Adipose tissue (tissue), 3 donors: ENCODE results near the gene SOCS3. TPM values are rescaled to one million over a fixed set of nuclear protein-coding genes. Genes with fewer than 3 reads are reported as not detected.
"Not testable (repeated sequence)": the region's sequence is repeated elsewhere in the genome, so short reads cannot be mapped to it uniquely, and the experiment has no call there.

ENCODE experiments used
- H3K27ac ChIP-seq: one replicate; pipeline ENCODE4 v1.5.1; 2013; ENCODE audit warnings: low read depth, low read length
- WGBS, 3 donors: extraction: QIAGEN DNeasy Blood & Tissue Kit; methylation state at CpG; one replicate each; pipeline ENCODE4 v1.1.7; 2013; 5-methylcytosine and 5-hydroxymethylcytosine counted together
- polyA plus RNA-seq, 3 donors: library from polyadenylated mRNA; stranded (reverse); fragments of 200-250 nt; gene quantifications; one replicate each; pipeline ENCODE4 v1.2.3, GENCODE V29; 2013
- donor health status: healthy with polysubstance abuse.
- donor health status: Bipolar disorder and iron deficiency.
- donor health status: healthy.

SOCS3 gene
- polyA plus RNA-seq, 3 donors: 33.1 to 1,268 (median 796) TPM

DNA sequence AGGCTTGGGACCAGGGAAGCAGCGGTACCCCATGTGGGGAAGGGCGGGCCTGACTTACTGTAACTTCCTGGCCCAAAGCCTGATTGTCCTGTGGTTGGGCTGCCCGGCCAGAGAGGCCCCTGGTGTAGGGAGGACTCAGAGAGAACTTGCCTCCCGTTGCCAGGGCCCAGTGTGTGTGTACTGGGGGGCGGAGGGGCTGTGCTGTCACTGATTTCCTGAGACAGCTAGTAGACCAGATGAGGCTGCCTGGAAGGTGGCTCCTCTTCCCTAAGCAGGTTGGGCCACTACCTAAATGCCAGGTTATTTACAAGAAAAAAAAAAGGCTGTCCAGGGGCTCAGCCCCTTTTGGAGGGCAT, 16.7 kb downstream of the SOCS3 start:
- WGBS, 3 donors: 4 to 35% (median 4%) methylated on average over 5 of the region's 5 CpGs
- peak overlapping the region; percentile 89 for H3K27ac ChIP-seq

DNA sequence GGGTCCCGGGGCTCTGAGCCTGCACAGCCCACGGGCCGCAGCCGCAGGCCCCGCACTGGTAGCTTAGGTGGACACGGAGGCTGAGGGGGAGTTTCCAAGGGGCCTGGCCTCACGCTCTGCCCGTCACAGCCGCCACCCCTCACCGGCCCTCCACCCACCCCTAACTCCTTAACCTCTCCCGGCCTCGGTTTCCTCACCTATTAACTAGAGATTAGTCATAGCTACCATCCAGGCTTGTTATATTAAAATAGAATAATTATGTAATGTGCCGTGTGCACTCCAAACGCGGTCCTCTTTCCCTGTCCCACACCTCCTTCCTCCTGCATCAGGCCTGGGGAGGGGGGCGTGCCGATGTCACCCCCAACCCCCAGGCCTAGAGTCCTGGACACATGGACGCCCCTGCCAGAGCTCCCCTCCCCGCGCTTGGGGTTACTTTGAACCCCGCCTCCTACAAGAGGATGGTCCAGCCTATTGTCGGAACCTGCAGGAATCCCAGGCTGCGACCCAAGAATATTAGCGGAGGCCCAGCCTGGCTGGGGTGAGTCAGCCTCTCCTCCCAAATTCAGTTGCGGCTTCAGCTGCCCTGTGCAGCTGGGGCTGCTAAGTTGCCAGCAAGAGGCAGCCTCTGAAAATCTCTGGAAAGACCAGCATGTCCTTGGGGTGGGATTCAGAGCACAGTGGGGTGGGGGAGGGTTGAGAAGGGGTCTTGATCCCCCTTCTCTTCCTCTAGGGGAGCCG, 17.3 kb downstream of the SOCS3 start:
- peak overlapping the region; percentile 89 for H3K27ac ChIP-seq
- 18 to 54% (median 21%) methylated on average over 26 of the region's 26 CpGs for WGBS, 3 donors

DNA sequence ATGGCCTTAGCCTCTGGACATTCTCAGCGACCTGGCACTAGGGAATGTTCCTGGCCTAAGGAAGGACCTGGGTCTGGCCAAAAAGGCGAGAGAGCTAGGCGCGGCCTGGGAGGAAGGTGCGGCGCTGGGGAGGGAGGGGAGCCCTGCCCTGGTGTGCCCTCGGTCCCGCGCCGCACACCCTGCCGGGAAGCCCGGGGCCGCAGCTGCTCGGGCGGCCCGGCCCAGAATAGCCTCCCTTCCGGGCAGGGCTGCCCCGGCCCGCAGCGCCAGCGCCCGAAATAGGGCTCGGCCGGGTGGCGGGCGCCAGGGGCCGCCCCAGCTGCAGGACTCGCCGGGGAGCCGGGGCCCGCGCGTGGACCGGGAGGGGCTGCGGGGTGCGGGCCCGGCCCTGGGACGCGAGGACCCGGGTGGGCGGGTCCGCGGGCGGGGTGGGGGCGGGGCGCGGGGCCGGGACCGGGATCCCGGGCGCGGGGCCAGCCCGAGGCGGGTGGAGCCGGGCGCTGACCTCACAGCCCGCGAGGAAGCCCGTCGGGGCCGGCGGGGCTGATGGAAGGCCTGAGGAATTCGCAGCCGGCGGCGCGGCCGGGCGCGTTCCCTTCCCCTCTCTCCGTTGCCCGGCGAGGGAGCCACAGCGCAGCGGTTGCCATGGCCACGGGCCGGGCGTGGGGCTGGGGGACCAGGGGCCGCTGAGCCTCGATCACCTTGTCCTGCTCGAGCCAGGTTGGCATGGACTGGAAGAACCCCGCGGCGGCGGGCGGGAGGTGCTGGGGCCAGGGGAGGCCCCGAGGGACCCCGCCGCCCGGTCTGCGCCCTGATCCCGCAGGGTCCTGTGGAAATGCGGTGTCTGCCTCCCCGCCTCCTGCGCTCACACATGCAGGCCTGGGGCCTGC, 18.1 kb downstream of the SOCS3 start:
- peak overlapping the region; percentile 89 for H3K27ac ChIP-seq
- 4 to 6% (median 4%) methylated on average over 49 to 91 of the region's 95 CpGs for WGBS, 3 donors

DNA sequence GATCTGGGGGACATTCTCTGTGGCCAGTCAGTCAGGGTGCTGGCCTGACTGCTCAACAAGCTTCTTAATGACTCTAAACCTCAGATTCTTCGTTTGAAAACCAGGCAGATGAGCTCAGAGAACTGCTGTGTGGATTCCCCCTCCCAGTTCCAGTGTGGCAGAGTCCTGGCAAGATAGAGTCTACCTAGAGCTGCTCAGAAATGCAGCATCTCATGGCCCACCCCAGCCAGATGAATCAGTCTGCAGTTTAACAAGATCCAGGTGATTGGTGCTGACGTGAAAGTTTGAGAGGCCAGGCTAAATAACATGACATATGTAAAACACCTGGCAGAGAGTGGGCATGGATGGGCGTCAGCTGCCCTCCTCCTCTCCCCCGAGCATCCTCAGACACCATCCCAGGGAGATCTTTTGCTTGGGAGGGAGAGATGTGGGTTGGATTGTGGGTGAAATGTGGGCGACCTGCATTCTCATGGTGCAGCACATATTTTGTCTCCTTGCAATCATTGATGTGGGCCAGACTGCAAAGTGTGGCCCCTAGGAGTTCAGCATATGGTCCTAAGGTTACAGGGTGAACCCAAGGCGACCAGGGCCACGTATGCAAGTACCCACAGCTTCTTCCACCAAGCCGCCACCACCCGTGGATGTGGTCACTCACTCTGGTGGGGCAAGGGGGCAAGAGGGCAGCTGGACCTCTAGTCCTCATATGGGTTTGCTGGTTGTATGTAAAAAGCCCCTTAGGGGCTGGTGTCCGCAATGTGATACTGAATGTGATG, 19.5 kb downstream of the SOCS3 start:
- WGBS, 3 donors: 81 to 87% (median 84%) methylated on average over 10 of the region's 10 CpGs
- H3K27ac ChIP-seq: no peak overlapping the region

DNA sequence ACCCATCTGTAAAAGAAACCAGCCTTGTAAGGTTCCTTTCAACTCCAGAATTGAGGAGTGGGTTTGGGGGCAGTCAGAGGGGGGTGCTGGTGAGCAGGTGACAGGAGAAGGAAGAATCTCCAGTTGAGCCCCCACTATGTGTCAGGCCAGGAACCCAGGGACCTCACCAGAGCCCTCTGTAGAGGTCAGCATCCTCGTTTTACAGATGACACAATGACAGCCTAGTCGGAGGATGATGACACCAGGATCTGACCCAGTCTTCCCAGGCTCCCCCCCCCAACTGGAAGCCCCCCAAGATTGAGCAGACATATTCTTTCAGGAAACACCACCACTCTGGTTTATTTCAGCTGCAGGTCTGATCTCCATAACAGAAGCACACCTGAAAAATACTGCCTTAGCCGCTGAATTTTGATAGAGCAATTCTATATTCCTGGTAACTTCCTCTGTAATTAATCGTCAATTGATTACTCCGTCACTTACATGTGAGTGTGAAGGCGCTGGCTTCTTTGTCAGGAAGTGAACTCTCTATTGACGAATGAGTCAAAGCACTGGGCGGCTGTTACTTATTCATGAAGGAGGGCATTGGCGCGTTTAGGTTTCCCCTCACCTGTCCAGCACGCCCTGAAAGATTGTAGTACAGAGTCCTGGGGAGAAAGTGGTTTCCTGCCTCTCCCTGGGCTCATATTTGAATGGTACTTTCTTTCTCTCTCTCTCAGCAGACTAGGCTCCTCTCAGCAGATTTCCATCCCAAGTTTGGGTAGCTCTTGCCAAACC, 21.2 kb downstream of the SOCS3 start:
- WGBS, 3 donors: 42 to 60% (median 55%) methylated on average over 11 of the region's 11 CpGs
- H3K27ac ChIP-seq: no peak overlapping the region

DNA sequence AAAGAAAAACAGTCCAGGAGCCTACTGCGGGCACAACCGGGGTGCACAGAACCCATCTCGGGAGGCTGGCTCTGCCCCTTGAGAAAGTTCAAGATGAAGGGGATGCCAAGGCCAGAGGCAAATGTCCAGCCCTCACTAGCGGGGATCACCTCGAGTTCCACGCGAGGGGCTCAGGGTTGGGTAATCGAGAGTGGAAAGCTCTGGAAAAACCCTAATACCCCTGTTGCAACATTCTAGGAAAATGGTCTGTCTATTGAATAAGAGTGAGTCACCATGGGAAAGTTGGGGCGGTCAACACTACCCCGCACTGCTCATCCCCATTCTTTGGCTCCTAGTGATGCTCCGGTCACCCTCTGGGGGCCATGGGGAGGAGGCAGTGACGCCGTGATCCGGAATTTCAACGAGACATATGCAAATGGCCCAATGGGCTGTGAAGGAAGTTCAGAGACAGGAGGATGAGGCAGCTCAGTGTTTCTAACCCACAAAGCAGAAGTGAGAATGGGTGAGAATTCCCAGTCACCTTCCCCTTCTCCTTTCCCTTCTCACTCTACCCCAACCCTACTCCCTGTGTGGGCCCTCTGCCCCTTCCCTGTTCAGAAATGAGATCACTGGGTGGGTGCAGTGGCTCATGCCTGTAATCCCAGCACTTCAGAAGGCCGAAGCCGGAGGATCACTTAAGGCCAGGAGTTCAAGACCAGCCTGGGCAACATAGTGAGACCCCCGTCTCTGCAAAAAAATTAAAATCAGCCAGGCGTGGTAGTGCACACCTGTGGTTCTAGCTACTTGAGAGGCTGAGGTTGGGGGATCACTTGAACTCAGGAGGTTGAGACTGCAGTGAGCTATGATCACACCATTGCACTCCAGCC, 22.4 kb downstream of the SOCS3 start:
- no peak overlapping the region for H3K27ac ChIP-seq
- WGBS, 3 donors: 78 to 83% (median 78%) methylated on average over 19 of the region's 19 CpGs

DNA sequence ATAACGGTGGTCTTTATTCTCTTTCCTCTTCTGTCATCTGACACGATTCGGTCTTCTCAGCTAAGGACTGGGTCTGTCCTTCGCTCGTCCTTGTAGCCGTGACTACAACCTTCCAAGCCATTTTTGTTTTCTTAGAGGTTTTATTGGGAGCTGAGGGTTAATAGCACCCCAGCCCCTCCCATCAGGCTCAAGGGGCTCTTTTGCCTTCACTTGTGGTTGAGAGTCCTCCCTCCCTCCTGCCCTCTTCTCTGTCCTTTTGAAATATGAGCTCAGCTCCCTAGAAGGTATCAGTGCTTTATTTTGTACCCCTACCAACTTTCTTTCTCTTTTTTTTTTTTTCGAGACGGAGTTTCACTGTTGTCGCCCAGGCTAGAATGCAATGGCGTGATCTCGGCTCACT, 24.7 kb downstream of the SOCS3 start:
- H3K27ac ChIP-seq: peak overlapping the region; percentile 26
- WGBS, 3 donors: 88 to 94% (median 92%) methylated on average over 11 of the region's 11 CpGs

DNA sequence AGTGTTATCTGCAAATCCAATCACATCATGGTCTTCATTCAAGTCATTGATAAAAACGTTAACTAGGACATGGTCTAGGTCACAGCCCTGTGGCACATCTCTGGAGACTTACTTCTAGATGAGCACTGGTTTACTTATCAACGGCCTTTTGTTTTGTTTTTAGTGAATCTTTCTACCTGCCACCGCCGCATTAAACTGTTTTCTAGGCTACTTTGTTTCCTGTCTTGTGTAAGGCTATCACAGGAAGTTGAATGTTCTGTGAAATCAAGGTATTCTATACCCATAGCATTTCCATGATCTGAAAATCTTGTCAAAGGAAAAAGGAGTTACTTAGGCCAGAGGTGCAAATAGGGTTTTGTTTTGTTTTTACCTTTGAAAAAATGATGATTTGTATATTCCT, 26.9 kb downstream of the SOCS3 start:
- WGBS, 3 donors: 46 to 66% (median 59%) methylated on average over 4 of the region's 4 CpGs
- no peak overlapping the region for H3K27ac ChIP-seq

DNA sequence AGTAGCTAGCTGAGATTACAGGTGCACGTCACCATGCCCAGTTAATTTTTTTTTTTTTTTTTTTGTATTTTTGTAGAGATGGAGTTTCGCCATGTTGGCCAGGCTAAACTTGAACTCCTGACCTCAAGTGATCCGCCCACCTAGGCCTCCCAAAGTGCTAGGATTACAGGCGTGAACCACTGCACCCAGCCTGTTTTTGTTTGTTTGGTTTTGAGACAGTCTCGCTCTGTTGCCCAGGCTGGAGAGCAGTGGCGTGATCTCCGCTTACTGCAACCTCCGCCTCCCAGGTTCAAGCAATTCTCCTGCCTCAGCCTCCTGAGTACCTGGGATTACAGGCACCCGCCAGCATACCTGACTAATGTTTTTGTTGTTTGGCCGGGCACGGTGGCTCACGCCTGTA, 28.5 kb downstream of the SOCS3 start:
- WGBS, 3 donors: 88 to 93% (median 93%) methylated on average over 12 of the region's 12 CpGs
- not testable (repeated sequence) for H3K27ac ChIP-seq

DNA sequence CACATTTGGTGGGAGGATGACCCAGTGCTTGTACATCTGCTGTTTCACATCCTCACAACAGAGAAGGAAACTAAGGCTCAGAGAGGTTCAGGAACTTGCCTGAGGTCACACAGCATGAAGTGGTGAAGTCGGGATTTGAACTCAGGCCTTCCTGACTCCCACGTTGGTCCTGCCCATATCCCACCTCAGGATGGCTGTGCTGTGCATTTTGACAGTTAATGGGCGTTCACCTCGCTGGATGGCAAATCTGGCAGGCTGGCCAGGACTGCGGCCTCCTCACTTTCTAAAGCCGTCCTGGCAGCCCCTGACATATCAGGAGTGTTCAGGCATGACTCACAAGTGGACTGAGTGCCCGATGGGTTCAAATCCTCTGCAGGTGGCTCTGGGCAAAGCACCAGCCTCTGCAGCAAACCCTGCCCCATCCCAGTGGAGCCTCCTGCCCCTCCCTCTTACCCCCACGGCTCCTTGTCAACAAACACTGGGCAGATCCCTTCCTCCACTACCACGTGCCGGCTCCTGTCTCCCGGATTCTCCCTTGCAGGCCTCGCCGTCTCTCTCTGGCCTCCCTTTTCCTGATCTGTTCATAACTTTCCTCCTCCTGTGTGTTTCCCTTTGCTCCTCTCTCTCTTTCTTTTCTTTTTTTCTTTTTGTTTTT, 29.2 kb downstream of the SOCS3 start:
- H3K27ac ChIP-seq: no peak overlapping the region
- WGBS, 3 donors: 62 to 75% (median 73%) methylated on average over 13 of the region's 13 CpGs

DNA sequence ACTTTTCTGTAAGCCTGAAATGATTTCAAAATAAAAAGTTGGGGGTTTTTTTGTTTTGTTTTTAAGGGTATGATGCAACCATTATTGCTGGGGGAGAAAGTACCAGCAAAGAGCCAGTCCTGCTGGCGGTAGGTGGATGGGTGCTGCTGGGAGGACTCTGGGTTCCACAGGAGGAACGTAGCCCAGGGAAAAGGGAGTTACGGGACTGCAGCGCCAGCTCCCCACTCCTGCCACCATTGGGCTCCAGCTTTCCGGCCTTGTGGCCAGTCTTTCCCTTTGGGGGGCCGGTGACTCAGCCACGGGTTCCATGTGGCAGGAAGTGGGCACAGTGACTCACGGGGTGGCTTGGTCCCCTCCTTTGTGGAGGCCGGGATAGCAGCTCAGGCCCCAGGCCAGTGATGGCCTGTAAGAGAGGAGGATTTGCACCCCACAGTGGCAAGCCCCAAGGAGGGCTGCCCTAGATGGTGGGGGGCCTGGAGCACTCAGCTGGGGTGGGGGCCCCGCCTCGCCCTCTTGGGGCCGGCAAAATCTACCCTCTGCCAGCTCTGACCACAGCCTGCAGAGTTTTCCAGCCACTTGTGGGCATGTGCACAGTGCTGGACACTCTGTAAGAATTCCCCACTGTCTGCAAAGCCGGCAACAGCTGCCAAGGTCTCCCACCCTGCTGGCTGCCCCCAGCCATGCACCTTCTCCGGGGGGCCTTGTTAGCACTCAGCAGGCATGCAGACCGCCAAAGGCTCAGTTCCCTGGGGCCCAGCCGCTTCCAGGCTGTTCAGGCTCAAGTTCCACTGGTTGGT, 30.4 kb downstream of the SOCS3 start:
- 50 to 81% (median 51%) methylated on average over 15 to 16 of the region's 16 CpGs for WGBS, 3 donors
- no peak overlapping the region for H3K27ac ChIP-seq

DNA sequence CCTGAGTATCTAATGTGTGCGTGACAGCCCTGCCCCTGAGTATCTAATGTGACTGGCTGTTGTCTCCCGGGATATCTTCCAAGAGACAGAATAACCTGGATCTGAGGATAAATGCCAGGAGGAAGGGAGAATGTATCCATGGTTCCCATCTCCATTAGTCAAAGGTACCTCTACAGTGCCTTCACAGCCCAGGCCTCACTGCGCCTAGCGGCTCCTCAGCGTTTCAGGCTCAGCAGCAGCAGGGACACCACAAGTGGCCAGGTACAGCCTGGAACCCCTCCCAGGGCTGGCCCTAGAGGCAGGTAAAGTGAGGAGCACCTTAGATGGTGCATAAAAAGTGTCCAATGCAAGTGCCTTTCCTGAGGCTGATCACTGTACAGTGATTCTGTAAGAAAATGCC, 32.0 kb downstream of the SOCS3 start:
- WGBS, 3 donors: 89 to 97% (median 95%) methylated on average over 5 of the region's 5 CpGs

DNA sequence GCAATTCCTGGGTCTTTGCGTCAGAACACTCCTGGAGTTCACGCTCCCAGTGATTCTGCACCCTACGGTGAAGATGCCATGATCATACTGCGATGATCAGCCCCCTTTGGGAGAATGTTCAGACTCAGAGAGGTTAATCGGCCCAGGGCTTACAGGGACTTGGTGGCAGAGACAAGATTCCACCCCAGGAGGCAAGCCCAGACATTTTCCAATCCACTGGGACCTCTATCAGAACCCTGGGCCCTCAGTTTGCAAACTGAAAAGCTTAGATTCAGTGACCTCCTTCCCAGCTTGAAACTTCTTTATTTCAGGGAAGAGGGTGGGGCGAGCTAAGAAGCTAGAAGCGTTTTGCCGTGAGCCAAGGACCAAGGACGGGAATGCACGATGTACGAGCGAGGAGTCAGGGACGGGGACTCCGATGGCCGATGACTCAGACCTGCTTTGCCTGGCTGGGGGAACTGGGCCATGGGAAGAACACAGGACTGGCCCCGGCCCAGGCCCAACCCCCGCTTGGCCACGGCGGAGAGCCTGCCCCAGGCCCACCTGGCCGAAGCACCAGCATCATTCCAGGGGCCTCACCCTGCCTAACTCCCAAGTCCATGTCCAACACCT, 34.7 kb downstream of the SOCS3 start:
- peak overlapping the region; percentile 94 for H3K27ac ChIP-seq
- 56 to 66% (median 63%) methylated on average over 20 of the region's 20 CpGs for WGBS, 3 donors

More for the DNA sequence above, 32.0 kb downstream of the SOCS3 start:
- no peak overlapping the region for H3K27ac ChIP-seq

DNA sequence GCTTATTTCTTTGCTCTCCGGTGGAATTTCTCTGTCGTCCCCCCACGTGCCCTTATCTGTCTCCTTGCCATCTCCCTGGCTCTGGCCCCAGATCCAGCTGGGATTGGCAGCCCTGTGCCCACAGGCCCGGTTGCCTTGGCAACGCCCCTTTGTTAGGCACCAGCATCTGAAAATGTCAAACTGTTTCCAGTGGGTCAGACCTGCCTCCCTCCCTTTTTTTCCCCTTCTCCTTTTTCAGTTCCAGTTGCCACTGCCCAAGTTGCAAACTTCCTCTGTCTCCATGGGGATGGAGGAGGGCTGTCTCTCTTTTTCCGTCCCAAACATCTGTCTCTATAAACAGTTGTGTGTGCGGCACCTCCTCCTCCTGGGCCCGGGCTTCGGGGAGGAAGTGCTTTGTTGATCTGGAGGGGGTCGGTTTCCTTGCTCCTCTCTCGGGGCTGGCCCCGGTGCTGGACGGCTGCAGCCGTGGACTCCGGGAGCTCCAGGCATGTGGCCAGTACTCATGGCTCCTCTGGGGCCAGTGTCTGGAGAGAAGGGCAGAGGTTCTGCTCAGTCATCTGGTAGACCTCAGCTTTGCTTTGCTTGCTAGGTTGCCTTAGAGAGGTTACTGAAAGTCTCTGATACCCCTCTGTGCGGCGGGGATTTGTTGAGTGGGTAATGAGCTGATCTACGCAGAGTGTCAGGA, 35.3 kb downstream of the SOCS3 start:
- H3K27ac ChIP-seq: peak overlapping the region; percentile 94
- WGBS, 3 donors: 9 to 24% (median 9%) methylated on average over 18 of the region's 18 CpGs

DNA sequence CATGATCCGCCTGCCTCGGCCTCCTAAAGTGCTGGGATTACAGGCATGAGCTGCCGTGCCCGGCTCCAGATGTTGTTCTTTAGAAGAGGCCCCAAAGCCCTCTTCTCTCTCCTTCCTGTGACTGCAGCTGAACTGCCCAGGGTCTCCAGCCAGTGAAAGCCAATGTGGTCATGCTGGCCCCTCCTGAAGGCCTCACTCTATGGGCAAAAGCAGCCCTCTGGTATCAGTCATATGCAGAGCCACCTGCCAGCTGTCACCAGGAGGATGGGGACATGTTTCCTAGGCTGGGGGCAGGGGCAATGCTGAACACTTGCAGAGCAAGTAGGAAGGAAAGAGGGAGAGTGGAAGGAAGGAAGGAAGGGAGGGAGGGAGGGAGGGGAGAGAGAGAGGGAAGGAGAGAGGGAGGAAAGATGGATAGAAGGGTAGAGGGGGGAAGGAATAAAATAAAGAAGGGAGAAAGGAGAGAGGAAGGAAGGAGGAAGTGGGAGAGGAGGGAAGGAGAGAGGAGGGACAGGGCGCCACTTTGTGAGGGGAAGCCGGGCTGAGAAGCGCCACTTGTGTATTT, 36.0 kb downstream of the SOCS3 start:
- H3K27ac ChIP-seq: peak overlapping the region; percentile 92
- 44 to 57% (median 46%) methylated on average over 7 of the region's 7 CpGs for WGBS, 3 donors
